Measurements from ENCODE around the gene E2F6.
A peak's percentile ranks its signal among the peaks of the same experiment; 100 is the strongest.

The E2F6 gene, protein sequence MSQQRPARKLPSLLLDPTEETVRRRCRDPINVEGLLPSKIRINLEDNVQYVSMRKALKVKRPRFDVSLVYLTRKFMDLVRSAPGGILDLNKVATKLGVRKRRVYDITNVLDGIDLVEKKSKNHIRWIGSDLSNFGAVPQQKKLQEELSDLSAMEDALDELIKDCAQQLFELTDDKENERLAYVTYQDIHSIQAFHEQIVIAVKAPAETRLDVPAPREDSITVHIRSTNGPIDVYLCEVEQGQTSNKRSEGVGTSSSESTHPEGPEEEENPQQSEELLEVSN

GRCh38 chr2:11465485-11466306 is at the start of gene E2F6:
Gene E2F6 (minus strand): TSS chr2:11466161. CDS start chr2:11465879, 282 bp downstream.
- TF ChIP-seq GATA3 (IDR thresholded peaks at IDR 0.05; ENCODE audit: low read depth, low read length) (no peak), GATA2 (IDR thresholded peaks at IDR 0.05; ENCODE audit: low read depth, low read length) (peak; percentile 50; the same call in 1 of the 2 replicates)

DNA sequence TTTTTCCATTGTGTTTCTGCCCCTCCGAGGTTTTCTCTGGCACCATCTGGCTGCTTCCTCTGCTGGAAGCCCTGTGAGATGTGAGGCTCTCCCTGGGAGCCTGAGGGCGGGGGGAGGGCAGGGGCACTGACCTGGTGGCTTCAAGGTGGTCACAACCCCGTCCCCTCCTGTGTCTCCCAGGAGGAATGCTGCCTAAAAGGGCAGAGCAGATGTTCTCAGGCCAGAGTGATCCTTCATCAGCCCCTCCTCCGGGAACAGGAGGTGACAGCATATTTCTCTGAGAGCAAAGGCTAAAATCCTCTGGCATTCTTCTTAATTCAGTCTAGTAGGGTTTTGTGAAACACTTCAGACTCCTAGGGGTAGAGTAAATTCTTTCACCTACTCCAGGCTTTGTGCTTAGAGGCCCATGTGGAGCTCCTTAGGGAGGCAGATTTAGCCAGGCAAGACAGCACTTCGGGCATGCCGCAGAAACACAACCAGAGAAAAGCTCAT is 49.6 kb upstream of the E2F6 start:
- TF ChIP-seq GATA2 (IDR thresholded peaks at IDR 0.05; ENCODE audit: low read depth, low read length) (no peak), GATA3 (IDR thresholded peaks at IDR 0.05; ENCODE audit: low read depth, low read length) (no peak)

- TF ChIP-seq GATA2 (IDR thresholded peaks at IDR 0.05; ENCODE audit: low read depth, low read length) (no peak), GATA3 (IDR thresholded peaks at IDR 0.05; ENCODE audit: low read depth, low read length) (no peak)
Observed at GRCh38 chr2:11514904-11515303, 48.9 kb upstream of the E2F6 start.

DNA sequence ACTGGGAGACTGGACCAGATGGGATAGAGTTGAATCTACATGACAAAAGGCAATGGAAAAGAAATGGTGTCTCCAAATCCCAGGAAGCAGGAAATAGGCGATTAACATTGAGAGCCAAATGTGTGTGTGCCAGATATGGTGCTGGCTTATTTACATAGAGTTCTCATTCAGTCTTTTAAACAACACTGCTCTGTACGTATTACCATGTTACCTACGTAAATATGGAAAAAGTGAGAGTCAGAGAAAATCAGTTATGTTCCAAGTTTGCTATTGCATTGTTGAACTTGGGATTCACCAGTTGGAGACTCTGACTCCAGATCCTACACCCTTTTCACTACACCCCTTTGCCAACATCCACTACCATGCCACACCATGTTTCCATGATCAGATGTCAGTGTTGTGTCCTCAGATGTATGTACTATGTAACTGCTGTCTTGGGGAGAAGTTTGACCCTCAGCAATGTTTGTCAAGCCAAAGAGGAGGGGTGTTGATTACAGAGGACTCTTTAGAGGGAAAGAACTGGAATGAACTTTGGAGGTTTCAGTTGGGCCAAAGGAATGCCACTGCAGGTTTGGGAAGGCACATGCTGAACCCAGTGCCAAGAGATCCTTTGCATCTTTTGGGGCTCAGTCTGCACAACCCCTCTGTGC is 48.2 kb upstream of the E2F6 start:
- TF ChIP-seq GATA3 (IDR thresholded peaks at IDR 0.05; ENCODE audit: low read depth, low read length) (no peak), GATA2 (IDR thresholded peaks at IDR 0.05; ENCODE audit: low read depth, low read length) (no peak)

DNA sequence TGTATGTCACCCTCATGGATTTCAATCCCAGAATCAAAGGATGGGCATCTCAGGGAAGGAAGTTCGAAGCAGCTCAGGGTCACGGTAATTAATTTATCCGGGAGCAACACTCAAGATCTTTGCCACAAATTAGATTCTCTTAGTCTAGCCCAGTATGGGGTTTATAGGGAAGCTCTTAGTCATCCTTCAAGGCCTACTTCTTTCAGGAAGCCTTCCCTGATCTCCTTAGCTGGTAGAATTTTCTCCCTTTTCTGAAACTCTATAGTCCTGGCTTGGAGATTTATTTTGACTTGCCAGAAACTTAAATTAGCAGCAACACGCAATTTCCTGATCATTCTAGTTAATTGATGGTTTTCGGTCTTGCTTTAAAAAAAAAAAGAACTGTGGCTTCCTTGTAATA is 47.4 kb upstream of the E2F6 start:
- no peak for TF ChIP-seq GATA3 (IDR thresholded peaks at IDR 0.05; ENCODE audit: low read depth, low read length)

DNA sequence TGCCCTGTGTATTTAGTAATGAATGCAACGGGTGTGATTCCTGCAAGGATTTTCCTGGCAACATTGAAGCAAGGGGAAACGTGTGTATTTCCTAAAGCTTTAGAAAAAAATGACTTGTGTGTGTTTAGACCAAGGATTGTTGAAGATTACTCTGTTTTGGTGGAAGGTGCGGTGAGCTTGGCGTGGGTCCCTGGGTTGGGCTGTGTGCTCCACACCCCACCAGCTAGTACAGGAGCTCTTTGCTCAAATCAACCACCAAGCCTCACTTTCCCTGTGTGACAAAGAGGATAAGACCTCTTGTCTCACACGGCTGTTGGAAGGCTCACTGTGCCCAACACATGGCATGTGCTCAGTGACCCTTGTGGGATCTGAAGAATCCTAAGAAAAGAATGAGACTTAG is 46.5 kb upstream of the E2F6 start:
- TF ChIP-seq GATA3 (IDR thresholded peaks at IDR 0.05; ENCODE audit: low read depth, low read length), result no peak
- TF ChIP-seq GATA2 (IDR thresholded peaks at IDR 0.05; ENCODE audit: low read depth, low read length), result no peak

DNA sequence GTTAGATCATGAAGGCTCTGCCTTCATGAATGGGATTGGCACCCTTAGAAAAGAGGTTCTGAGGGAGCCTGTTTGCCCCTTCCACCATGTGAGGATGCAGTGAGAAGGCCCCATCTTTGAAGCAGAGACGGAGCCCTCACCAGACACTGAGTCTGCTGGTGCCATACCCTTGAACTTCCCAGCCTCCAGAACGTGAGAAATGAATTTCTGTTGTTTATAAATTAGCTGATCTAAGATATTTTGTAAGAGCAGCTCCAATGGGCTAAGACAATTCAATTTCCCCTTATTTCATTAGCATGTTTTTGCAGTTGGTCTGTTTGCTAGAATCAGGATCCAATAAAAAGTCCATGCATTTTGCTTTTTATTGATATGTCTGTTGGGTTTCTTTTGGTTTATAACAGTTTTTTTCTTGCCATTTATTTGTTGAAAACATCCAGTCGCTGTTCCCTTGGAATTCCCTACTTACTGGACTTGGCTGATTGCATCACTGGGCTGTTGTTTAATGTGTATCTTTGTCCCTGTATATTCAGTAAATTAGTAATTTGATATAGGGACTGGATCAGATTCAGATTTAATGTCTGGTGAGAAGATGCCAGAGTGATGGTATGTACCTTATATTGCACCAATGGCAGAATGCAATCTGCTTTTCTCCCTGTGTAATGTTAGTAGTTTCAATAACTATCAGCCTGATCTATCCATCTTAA is 43.8 kb upstream of the E2F6 start:
- TF ChIP-seq GATA3 (IDR thresholded peaks at IDR 0.05; ENCODE audit: low read depth, low read length), result no peak
- no peak for TF ChIP-seq GATA2 (IDR thresholded peaks at IDR 0.05; ENCODE audit: low read depth, low read length)

- TF ChIP-seq GATA2 (IDR thresholded peaks at IDR 0.05; ENCODE audit: low read depth, low read length) (no peak), GATA3 (IDR thresholded peaks at IDR 0.05; ENCODE audit: low read depth, low read length) (no peak)
Observed at GRCh38 chr2:11508279-11508678, 42.3 kb upstream of the E2F6 start.

- no peak for TF ChIP-seq GATA3 (IDR thresholded peaks at IDR 0.05; ENCODE audit: low read depth, low read length)
- no peak for TF ChIP-seq GATA2 (IDR thresholded peaks at IDR 0.05; ENCODE audit: low read depth, low read length)
Observed at GRCh38 chr2:11507517-11507916, 41.6 kb upstream of the E2F6 start.

- TF ChIP-seq GATA2 (IDR thresholded peaks at IDR 0.05; ENCODE audit: low read depth, low read length) (no peak), GATA3 (IDR thresholded peaks at IDR 0.05; ENCODE audit: low read depth, low read length) (no peak)
Observed at GRCh38 chr2:11506611-11506969, 40.6 kb upstream of the E2F6 start.

- no peak for TF ChIP-seq GATA2 (IDR thresholded peaks at IDR 0.05; ENCODE audit: low read depth, low read length)
- no peak for TF ChIP-seq GATA3 (IDR thresholded peaks at IDR 0.05; ENCODE audit: low read depth, low read length)
Observed at GRCh38 chr2:11505652-11506610, 40.0 kb upstream of the E2F6 start.

DNA sequence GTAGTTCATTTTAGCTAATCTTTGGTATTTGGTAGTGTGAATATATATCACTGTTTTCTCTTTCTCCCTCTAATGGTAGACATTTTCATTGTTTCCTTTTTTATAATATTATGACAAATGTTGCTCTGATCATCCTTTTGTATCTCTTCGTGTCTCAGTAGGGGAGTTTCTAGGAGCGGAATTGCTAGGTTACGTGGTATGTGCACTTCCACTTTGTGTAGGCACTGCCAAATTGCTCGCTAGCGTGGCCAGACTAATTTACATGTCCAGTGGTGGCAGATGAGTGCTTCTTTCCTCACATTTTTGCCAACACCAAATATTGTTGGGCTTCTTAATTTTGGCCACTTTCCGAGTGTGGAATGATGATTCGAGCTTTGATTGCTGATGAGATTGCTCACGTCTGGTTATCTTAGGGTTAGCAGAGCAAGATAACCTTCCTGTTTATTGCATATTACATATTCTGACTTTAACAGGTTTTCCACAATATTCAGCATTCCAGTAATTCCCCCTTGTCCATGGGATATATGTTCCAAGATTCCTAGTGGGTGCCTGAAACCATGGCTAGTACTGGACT is 37.5 kb upstream of the E2F6 start:
- no peak for TF ChIP-seq GATA2 (IDR thresholded peaks at IDR 0.05; ENCODE audit: low read depth, low read length)
- no peak for TF ChIP-seq GATA3 (IDR thresholded peaks at IDR 0.05; ENCODE audit: low read depth, low read length)
